Progenitor cell of endocrine pancreas (in vitro differentiated cells): ENCODE data around the gene NDUFC2. TPM values are rescaled to one million over a fixed set of nuclear protein-coding genes. Genes with fewer than 3 reads are reported as not detected.

Experiments used
- DNase-seq: peaks from one replicate; pipeline ENCODE4 v3.0.0; 2021; ENCODE audit warnings: low spot score; ENCODE audit not compliant: unreplicated experiment
- H3K27ac Mint-ChIP-seq: 2 replicates; pipeline ENCODE4 v1.8.0; 2021; ENCODE audit warnings: mild to moderate bottlenecking, moderate library complexity, mixed read lengths
- H3K27me3 Mint-ChIP-seq: 2 replicates; pipeline ENCODE4 v1.8.0; 2021; ENCODE audit warnings: mixed read lengths
- H3K36me3 Mint-ChIP-seq: 2 replicates; pipeline ENCODE4 v1.8.0; 2022; ENCODE audit warnings: mixed read lengths; ENCODE audit not compliant: insufficient read depth
- H3K4me1 Mint-ChIP-seq: 2 replicates; pipeline ENCODE4 v1.8.0; 2021; ENCODE audit warnings: low read depth, mixed read lengths
- H3K4me3 Mint-ChIP-seq: 2 replicates; pipeline ENCODE4 v1.8.0; 2021; ENCODE audit warnings: low read depth, mild to moderate bottlenecking, moderate library complexity, mixed read lengths
- H3K9me3 Mint-ChIP-seq: 2 replicates; pipeline ENCODE4 v1.8.0; 2021; ENCODE audit warnings: low read depth, mixed read lengths
- total RNA-seq: library from RNA; stranded (reverse); gene quantifications from 2 replicates; pipeline ENCODE4 v1.2.1, GENCODE V29; 2021
- TF ChIP-seq, protein P1 (sequence below): fragments of 200-600 bp; sonication (generic); IDR thresholded peaks from one replicate; pipeline ENCODE4 v1.5.0; 2021; ENCODE audit warnings: antibody characterized with exemption, mild to moderate bottlenecking; ENCODE audit not compliant: unreplicated experiment

The NDUFC2 gene
- total RNA-seq, 1 donor from 2014 or later: 177 TPM

DNA sequence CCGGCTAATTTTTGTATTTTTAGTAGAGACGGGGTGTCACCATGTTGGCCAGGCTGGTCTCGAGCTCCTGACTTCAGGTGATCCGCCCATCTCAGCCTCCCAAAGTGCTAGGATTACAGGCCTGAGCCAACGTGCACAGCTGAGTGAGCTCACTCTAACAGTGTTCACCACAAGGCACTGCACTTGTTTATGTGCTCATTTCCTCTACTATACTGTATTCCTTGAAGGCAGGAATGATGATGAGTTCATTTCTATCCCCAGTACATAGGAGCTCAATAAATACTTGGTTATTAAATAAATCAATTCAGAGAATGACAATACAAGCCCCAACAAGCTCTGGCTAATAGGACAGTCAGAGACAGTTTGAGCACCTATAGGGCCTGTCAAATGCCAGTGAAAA, 30.7 kb upstream of the NDUFC2 start:
- H3K4me1 Mint-ChIP-seq: peaks cover 1% of the 10 kb centered on the region
- DNase-seq: no peak
- H3K9me3 Mint-ChIP-seq: no peaks in the 10 kb centered on the region
- no peak overlapping the region for H3K27ac Mint-ChIP-seq
- H3K36me3 Mint-ChIP-seq: peaks cover 16% of the 10 kb centered on the region
- H3K27me3 Mint-ChIP-seq: no peaks in the 10 kb centered on the region
- TF ChIP-seq, protein P1, sequence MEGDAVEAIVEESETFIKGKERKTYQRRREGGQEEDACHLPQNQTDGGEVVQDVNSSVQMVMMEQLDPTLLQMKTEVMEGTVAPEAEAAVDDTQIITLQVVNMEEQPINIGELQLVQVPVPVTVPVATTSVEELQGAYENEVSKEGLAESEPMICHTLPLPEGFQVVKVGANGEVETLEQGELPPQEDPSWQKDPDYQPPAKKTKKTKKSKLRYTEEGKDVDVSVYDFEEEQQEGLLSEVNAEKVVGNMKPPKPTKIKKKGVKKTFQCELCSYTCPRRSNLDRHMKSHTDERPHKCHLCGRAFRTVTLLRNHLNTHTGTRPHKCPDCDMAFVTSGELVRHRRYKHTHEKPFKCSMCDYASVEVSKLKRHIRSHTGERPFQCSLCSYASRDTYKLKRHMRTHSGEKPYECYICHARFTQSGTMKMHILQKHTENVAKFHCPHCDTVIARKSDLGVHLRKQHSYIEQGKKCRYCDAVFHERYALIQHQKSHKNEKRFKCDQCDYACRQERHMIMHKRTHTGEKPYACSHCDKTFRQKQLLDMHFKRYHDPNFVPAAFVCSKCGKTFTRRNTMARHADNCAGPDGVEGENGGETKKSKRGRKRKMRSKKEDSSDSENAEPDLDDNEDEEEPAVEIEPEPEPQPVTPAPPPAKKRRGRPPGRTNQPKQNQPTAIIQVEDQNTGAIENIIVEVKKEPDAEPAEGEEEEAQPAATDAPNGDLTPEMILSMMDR: no peak
- no peak overlapping the region for H3K4me3 Mint-ChIP-seq

DNA sequence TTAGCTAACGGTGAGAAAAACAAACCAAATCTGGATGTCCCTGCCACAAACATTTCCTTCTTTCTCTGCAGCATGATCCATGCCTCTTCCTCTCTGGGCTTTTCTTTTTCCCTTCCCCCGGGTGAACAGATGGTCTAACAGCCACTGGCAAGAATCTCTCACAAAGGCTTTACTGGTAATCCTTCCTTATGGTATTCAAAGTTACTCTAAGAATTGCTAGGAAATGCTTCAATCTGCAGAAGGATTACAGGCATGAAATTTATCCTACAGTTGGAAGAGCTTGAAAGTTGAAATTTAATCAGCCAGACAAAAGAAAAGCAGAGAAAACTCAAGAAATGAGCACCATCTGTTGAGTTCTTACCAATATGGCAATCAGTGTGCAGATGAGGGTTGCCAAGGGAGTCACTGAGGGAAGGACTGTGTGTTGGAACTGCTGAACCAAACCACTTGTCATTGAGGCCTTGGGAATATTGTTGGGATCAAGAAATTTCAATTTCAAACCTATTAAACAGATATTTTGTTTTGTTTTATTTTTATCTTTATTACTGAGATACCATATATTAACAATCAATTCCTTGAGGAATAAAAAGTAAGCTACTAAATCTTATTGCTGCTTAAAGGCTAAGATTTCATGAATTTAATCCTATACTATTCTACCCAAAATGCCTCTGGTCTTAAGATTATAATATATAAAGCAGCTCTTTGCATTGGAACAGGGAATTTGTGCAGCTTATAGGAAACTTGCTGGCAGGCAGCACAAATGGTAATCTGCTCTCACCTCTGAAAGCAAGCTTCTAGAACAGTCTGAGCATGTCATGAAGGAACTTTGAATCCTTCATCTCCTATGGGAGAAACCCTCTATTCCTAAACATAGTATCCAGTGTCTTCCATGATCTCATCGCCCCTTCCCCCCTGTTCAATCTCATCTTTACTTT, 29.7 kb upstream of the NDUFC2 start:
- Mint-ChIP-seq H3K4me3 (no peak overlapping the region), H3K27ac (peak overlapping the region; percentile 47), H3K27me3 (no peaks in the 10 kb centered on the region), H3K9me3 (no peaks in the 10 kb centered on the region), H3K36me3 (peaks cover 15% of the 10 kb centered on the region), H3K4me1 (peaks cover 1% of the 10 kb centered on the region)
- no peak for DNase-seq
- TF ChIP-seq, protein P1: no peak

DNA sequence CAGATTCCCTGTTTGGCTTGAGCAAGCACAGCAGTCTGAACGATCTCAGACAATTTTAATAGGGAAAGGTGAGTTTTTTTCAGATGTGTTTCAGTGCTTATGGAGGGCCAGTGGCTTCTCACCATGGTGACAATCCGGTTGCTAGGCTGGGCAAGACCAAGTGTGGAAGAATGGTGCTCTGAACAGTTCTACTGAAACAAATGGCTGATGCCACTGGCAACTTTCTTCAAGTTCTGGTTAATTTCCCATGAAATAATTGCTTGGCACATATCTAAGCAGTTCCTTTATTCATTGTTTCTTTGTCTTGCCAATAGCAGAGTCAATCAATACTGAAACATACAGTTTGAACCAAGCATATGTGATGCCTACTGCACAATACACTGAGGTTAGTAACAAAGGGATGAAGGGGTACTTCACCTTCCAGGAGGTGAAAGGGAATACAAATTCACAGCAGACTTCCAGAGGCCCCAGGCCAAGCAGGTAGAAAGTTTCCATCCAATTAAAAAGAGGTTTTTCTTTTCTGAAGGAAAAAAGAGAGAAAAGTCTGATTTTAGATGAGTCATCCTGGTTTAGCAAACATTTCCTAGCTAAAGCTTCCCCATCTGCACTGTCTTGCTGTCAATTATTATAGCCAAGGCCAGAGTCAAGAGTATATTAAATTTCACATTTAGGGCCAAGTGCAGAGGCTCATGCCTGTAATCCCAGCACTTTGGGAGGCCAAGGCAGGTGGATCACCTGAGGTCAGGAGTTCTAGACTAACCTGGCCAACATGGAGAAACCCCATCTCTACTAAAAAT, 21.2 kb upstream of the NDUFC2 start:
- H3K27me3 Mint-ChIP-seq: no peaks in the 10 kb centered on the region
- no peak overlapping the region for H3K27ac Mint-ChIP-seq
- no peak for DNase-seq
- peaks cover 5% of the 10 kb centered on the region for H3K4me1 Mint-ChIP-seq
- TF ChIP-seq, protein P1: no peak
- H3K36me3 Mint-ChIP-seq: peaks cover 18% of the 10 kb centered on the region
- no peak overlapping the region for H3K4me3 Mint-ChIP-seq
- no peaks in the 10 kb centered on the region for H3K9me3 Mint-ChIP-seq

DNA sequence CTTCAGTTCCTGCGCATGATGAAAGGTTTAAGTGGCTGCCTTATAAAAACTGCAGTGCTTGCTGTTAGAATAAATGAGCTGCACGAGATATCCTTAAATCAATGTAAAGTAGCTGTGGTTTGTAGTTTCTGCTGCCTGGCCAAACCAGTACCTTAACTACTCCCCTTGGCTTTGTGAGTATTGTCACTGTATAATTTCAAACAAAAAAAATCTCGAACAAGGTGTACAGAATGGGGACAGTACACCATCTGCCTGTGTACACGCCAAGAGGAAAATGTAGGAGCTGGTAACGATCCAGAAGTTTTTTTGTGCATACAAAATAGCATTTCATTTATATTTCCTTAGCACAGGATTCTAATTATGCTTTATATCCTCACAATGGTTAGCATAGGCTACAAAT, 20.6 kb upstream of the NDUFC2 start:
- no peaks in the 10 kb centered on the region for H3K9me3 Mint-ChIP-seq
- no peak for DNase-seq
- no peaks in the 10 kb centered on the region for H3K27me3 Mint-ChIP-seq
- H3K4me1 Mint-ChIP-seq: peaks cover 5% of the 10 kb centered on the region
- peaks cover 22% of the 10 kb centered on the region for H3K36me3 Mint-ChIP-seq
- TF ChIP-seq, protein P1: no peak
- no peak overlapping the region for H3K27ac Mint-ChIP-seq
- H3K4me3 Mint-ChIP-seq: no peak overlapping the region

DNA sequence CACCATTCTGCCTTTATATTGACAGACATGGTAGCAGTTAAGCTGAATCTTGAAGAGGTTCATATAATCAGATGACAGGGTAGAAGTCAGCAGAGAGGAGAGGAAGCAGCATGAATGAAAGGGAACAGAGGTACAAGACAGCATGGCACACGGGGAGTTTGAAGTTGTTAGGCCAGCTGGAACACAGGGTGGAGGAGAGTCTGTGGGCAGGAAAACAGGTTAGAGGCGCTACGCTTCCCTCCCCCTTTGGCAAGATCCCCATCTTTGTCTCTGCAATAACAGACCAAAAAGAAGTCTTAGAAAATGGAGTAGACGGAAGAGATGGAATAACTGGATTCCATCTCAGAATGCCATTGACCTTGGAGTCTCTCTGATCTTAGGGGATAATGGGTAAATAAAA, 20.0 kb upstream of the NDUFC2 start:
- H3K4me1 Mint-ChIP-seq: peaks cover 5% of the 10 kb centered on the region

More for the DNA sequence above, 20.0 kb upstream of the NDUFC2 start:
- Mint-ChIP-seq H3K27me3 (no peaks in the 10 kb centered on the region), H3K4me3 (no peak overlapping the region), H3K9me3 (no peaks in the 10 kb centered on the region), H3K36me3 (peaks cover 25% of the 10 kb centered on the region), H3K27ac (peak overlapping the region; percentile 18)
- no peak for DNase-seq
- TF ChIP-seq, protein P1: no peak
